H9 (cell line): Measurements from ENCODE around the gene EPC2. TPM values are rescaled to one million over a fixed set of nuclear protein-coding genes. Genes with fewer than 3 reads are reported as not detected.

Source experiments
- DNase-seq: peaks from one replicate; pipeline ENCODE4 v3.0.0-alpha.2; 2017
- H2AFZ ChIP-seq: one replicate; pipeline ENCODE4 v1.6.1; 2013; ENCODE audit warnings: mild to moderate bottlenecking, low read length, control low read depth, moderate library complexity
- H2AK5ac ChIP-seq: 2 replicates; pipeline ENCODE4 v1.6.1; 2013; ENCODE audit warnings: low read length, control low read depth, mixed read lengths; ENCODE audit not compliant: insufficient read length
- H2BK120ac ChIP-seq: one replicate; pipeline ENCODE4 v1.6.1; 2013; ENCODE audit warnings: low read depth, mild to moderate bottlenecking, low read length, control low read depth, inconsistent platforms; ENCODE audit not compliant: poor library complexity, severe bottlenecking
- H2BK12ac ChIP-seq: 2 replicates; pipeline ENCODE4 v1.6.1; 2013; ENCODE audit warnings: low read length, control low read depth, mixed read lengths, low read depth; ENCODE audit not compliant: insufficient read length
- H2BK15ac ChIP-seq: 2 replicates; pipeline ENCODE4 v1.6.1; 2013; ENCODE audit warnings: low read depth, low read length, control low read depth
- H2BK20ac ChIP-seq: one replicate; pipeline ENCODE4 v1.6.1; 2013; ENCODE audit warnings: low read depth, mild to moderate bottlenecking, low read length, control low read depth, inconsistent platforms; ENCODE audit not compliant: poor library complexity, severe bottlenecking
- H2BK5ac ChIP-seq: 2 replicates; pipeline ENCODE4 v1.6.1; 2013; ENCODE audit warnings: low read length, control low read depth, mixed read lengths; ENCODE audit not compliant: insufficient read length
- H3K14ac ChIP-seq: 2 replicates; pipeline ENCODE4 v1.6.1; 2013; ENCODE audit warnings: low read length, control low read depth; ENCODE audit not compliant: insufficient read depth
- H3K18ac ChIP-seq: 2 replicates; pipeline ENCODE4 v1.6.1; 2013; ENCODE audit warnings: low read depth, mild to moderate bottlenecking, mixed read lengths, low read length, control low read depth; ENCODE audit not compliant: insufficient read length
- H3K23ac ChIP-seq: 2 replicates; pipeline ENCODE4 v1.6.1; 2013; ENCODE audit warnings: low read length, control low read depth, mixed read lengths, low read depth; ENCODE audit not compliant: insufficient read length
- H3K23me2 ChIP-seq: 2 replicates; pipeline ENCODE4 v1.6.1; 2013; ENCODE audit warnings: low read depth, mild to moderate bottlenecking, mixed read lengths, low read length, control low read depth; ENCODE audit not compliant: insufficient read length, poor library complexity, severe bottlenecking
- H3K27ac ChIP-seq: 2 replicates; pipeline ENCODE4 v1.5.1; 2013; ENCODE audit warnings: low read length, control low read depth, mixed read lengths, low read depth; ENCODE audit not compliant: insufficient read length
- H3K27me3 ChIP-seq: 2 replicates; pipeline ENCODE4 v1.6.1; 2013; ENCODE audit warnings: low read length, control low read depth, inconsistent platforms; ENCODE audit not compliant: insufficient read depth
- H3K4ac ChIP-seq: 2 replicates; pipeline ENCODE4 v1.6.1; 2013; ENCODE audit warnings: low read depth, mild to moderate bottlenecking, control low read depth, inconsistent platforms, low read length, moderate library complexity
- H3K4me1 ChIP-seq: 2 replicates; pipeline ENCODE4 v1.6.1; 2013; ENCODE audit warnings: low read length, control low read depth, inconsistent platforms; ENCODE audit not compliant: insufficient read depth
- H3K4me2 ChIP-seq: 2 replicates; pipeline ENCODE4 v1.6.1; 2013; ENCODE audit warnings: low read length, control low read depth, mixed read lengths; ENCODE audit not compliant: insufficient read length, insufficient read depth
- H3K56ac ChIP-seq: 2 replicates; pipeline ENCODE4 v1.6.1; 2013; ENCODE audit warnings: low read depth, mild to moderate bottlenecking, mixed read lengths, low read length, control low read depth; ENCODE audit not compliant: insufficient read length
- H3K79me1 ChIP-seq: 2 replicates; pipeline ENCODE4 v1.6.1; 2013; ENCODE audit warnings: low read depth, mild to moderate bottlenecking, moderate library complexity, low read length, control low read depth, inconsistent platforms; ENCODE audit not compliant: insufficient read depth, poor library complexity, severe bottlenecking
- H3K79me2 ChIP-seq: 2 replicates; pipeline ENCODE4 v1.6.1; 2013; ENCODE audit warnings: low read length, control low read depth, inconsistent platforms; ENCODE audit not compliant: insufficient read depth
- H3K9ac ChIP-seq: 2 replicates; pipeline ENCODE4 v1.6.1; 2013; ENCODE audit warnings: low read length, control low read depth, mixed read lengths; ENCODE audit not compliant: insufficient read length; ENCODE audit errors: extremely low read depth
- H3K9me3 ChIP-seq: one replicate; pipeline ENCODE4 v1.6.1; 2013; ENCODE audit warnings: low read depth, low read length, inconsistent platforms; ENCODE audit not compliant: control insufficient read depth
- H3T11ph ChIP-seq: one replicate; pipeline ENCODE4 v1.6.1; 2013; ENCODE audit warnings: mild to moderate bottlenecking, low read length, control low read depth, inconsistent platforms
- H4K20me1 ChIP-seq: one replicate; pipeline ENCODE4 v1.6.1; 2013; ENCODE audit not compliant: control insufficient read depth, insufficient read length, insufficient read depth
- H4K5ac ChIP-seq: 2 replicates; pipeline ENCODE4 v1.6.1; 2013; ENCODE audit warnings: low read depth, mild to moderate bottlenecking, mixed read lengths, low read length, control low read depth; ENCODE audit not compliant: insufficient read length
- H4K8ac ChIP-seq: replicated peaks from 2 replicates; pipeline ENCODE4 v1.6.1; 2013; ENCODE audit warnings: low read length, control low read depth, mixed read lengths, low read depth; ENCODE audit not compliant: insufficient read length
- H4K91ac ChIP-seq: 2 replicates; pipeline ENCODE4 v1.6.1; 2013; ENCODE audit warnings: low read depth, mild to moderate bottlenecking, moderate library complexity, mixed read lengths, low read length, control low read depth; ENCODE audit not compliant: insufficient read length
- H3K27ac Mint-ChIP-seq, 3 experiments: 2 replicates in 2 of 3; 3 replicates in 1 of 3; pipeline ENCODE4 v1.8.0; 2020 to 2021; ENCODE audit warnings: mixed read lengths in 3 of 3, mild to moderate bottlenecking in 1 of 3, moderate library complexity in 1 of 3
- H3K27me3 Mint-ChIP-seq: 2 replicates; pipeline ENCODE4 v1.8.0; 2021; ENCODE audit warnings: low read depth, mild to moderate bottlenecking, moderate library complexity, mixed read lengths
- H3K36me3 Mint-ChIP-seq, 3 experiments: 2 replicates in 2 of 3; 3 replicates in 1 of 3; pipeline ENCODE4 v1.8.0; 2020 to 2021; ENCODE audit warnings: low read depth in 3 of 3, mixed read lengths in 3 of 3; ENCODE audit not compliant: insufficient read depth in 1 of 3
- H3K4me1 Mint-ChIP-seq, 2 experiments: 2 replicates each; pipeline ENCODE4 v1.8.0; 2020; ENCODE audit warnings: mixed read lengths in 2 of 2
- H3K4me3 Mint-ChIP-seq, 2 experiments: 2 replicates in 1 of 2; 3 replicates in 1 of 2; pipeline ENCODE4 v1.8.0; 2020 to 2021; ENCODE audit warnings: mild to moderate bottlenecking in 2 of 2, mixed read lengths in 2 of 2, moderate library complexity in 1 of 2
- H3K9me3 Mint-ChIP-seq, 2 experiments: 2 replicates in 1 of 2; 3 replicates in 1 of 2; pipeline ENCODE4 v1.8.0; 2020; ENCODE audit warnings: mild to moderate bottlenecking in 2 of 2, mixed read lengths in 2 of 2, moderate library complexity in 1 of 2
- WGBS: extraction: QIAGEN DNeasy Blood & Tissue Kit; methylation state at CpG from one replicate; pipeline ENCODE4 v1.1.7; 2013; ENCODE audit warnings: missing lambda C conversion rate, low lambda C conversion rate, mixed read lengths; ENCODE audit not compliant: insufficient read length; ENCODE audit errors: extremely low coverage; 5-methylcytosine and 5-hydroxymethylcytosine counted together
- total RNA-seq: library from RNA; stranded (reverse); gene quantifications from 2 replicates; pipeline ENCODE4 v1.2.1, GENCODE V29; 2021
- TF ChIP-seq, protein P1 (sequence below): fragments of 200-600 bp; sonication (generic); conservative IDR thresholded peaks from 3 replicates; pipeline ENCODE4 v1.8.0; 2021; ENCODE audit warnings: antibody characterized with exemption, mild to moderate bottlenecking

Gene EPC2
- total RNA-seq, 1 experiment from 2014 or later, result 31.3 TPM

GRCh38 chr2:148696985-148697384 lies 52.4 kb downstream of the EPC2 start:
- H2BK12ac ChIP-seq, result no peak overlapping the region
- no peak overlapping the region for H3K18ac ChIP-seq
- no peaks in the 10 kb centered on the region; the same call in 1 of the 2 replicates for H3K27me3 Mint-ChIP-seq
- H2AFZ ChIP-seq, result no peak overlapping the region
- DNase-seq, result no peak
- H3K9ac ChIP-seq, result no peak overlapping the region
- no peak overlapping the region for H2BK20ac ChIP-seq
- H3K4me1 ChIP-seq, result no peaks in the 10 kb centered on the region
- H4K91ac ChIP-seq, result no peak overlapping the region
- no peak overlapping the region for H3K14ac ChIP-seq
- peaks cover 24 to 27% of the 10 kb centered on the region in 2 experiments for H3K9me3 Mint-ChIP-seq
- TF ChIP-seq, protein P1, sequence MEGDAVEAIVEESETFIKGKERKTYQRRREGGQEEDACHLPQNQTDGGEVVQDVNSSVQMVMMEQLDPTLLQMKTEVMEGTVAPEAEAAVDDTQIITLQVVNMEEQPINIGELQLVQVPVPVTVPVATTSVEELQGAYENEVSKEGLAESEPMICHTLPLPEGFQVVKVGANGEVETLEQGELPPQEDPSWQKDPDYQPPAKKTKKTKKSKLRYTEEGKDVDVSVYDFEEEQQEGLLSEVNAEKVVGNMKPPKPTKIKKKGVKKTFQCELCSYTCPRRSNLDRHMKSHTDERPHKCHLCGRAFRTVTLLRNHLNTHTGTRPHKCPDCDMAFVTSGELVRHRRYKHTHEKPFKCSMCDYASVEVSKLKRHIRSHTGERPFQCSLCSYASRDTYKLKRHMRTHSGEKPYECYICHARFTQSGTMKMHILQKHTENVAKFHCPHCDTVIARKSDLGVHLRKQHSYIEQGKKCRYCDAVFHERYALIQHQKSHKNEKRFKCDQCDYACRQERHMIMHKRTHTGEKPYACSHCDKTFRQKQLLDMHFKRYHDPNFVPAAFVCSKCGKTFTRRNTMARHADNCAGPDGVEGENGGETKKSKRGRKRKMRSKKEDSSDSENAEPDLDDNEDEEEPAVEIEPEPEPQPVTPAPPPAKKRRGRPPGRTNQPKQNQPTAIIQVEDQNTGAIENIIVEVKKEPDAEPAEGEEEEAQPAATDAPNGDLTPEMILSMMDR, result no peak
- peaks cover 32 to 41% (median 40%) of the 10 kb centered on the region in 3 experiments for H3K36me3 Mint-ChIP-seq
- no peak overlapping the region for H3K4me3 Mint-ChIP-seq
- H3T11ph ChIP-seq, result no peak overlapping the region
- H3K4me2 ChIP-seq, result no peak overlapping the region
- no peak overlapping the region for H3K4ac ChIP-seq
- no CpG with 5 or more reads among the region's 2 CpGs for WGBS
- no peaks in the 10 kb centered on the region for H4K20me1 ChIP-seq
- no peaks in the 10 kb centered on the region for H3K79me1 ChIP-seq
- no peak overlapping the region for H4K8ac ChIP-seq
- H3K23me2 ChIP-seq, result no peaks in the 10 kb centered on the region
- no peak overlapping the region for H2BK120ac ChIP-seq
- H2BK5ac ChIP-seq, result no peak overlapping the region
- no peak overlapping the region for H2BK15ac ChIP-seq
- no peak overlapping the region for H4K5ac ChIP-seq
- H3K4me1 Mint-ChIP-seq, result no peaks in the 10 kb centered on the region
- H3K27me3 ChIP-seq, result no peaks in the 10 kb centered on the region
- peak overlapping the region in 1 of 3 experiments; percentile 5; a peak in 2 of 7 replicates for H3K27ac Mint-ChIP-seq
- no peak overlapping the region for H2AK5ac ChIP-seq
- H3K27ac ChIP-seq, result no peak overlapping the region
- H3K79me2 ChIP-seq, result no peaks in the 10 kb centered on the region; the same call in 1 of the 2 replicates
- H3K56ac ChIP-seq, result no peak overlapping the region
- peaks cover 6% of the 10 kb centered on the region for H3K9me3 ChIP-seq
- H3K23ac ChIP-seq, result no peak overlapping the region
